NAMALWA (cell line): ENCODE data around the gene TCAP.
"Not testable (repeated sequence)": the region's sequence is repeated elsewhere in the genome, so short reads cannot be mapped to it uniquely, and the experiment has no call there.

Experiments
- DNase-seq: peaks from one replicate; pipeline ENCODE4 v3.0.0-alpha.2; 2015; ENCODE audit warnings: low spot score

TCAP gene

GRCh38 chr17:39684369-39685192 is 19.4 kb downstream of the TCAP start:
- no peak for DNase-seq

GRCh38 chr17:39687101-39687545 is 22.0 kb downstream of the TCAP start:
- DNase-seq: no peak

- peak; percentile 96 for DNase-seq
Observed at GRCh38 chr17:39687546-39688474, 22.7 kb downstream of the TCAP start, which contains the start of gene PGAP3. Gene PGAP3, minus strand, starts transcription at chr17:39688057. Its CDS starts 43 bp downstream, at chr17:39688014.

GRCh38 chr17:39688475-39688835 is 23.3 kb downstream of the TCAP start:
- DNase-seq: no peak

- DNase-seq: no peak
Observed at GRCh38 chr17:39688945-39689344, 23.8 kb downstream of the TCAP start.

- no peak for DNase-seq
Observed at GRCh38 chr17:39694593-39694992, 29.4 kb downstream of the TCAP start.

DNA sequence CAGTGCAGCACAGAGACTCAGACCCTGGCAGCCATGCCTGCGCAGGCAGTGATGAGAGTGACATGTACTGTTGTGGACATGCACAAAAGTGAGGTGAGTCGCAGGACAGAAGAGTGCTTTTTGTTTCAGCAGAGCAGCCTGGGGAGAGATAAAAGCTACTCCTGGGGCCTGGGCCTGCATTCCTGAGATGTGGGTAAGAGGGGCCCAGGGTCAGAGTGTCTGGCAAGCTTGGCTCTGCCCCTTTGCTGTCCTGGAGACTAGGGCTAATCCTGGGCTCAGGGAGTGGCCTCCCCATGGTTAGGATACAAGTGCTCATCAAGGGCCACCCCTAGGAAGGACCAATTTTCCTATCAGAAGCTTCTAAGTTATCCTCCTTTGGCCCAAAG is 29.9 kb downstream of the TCAP start:
- no peak for DNase-seq

DNA sequence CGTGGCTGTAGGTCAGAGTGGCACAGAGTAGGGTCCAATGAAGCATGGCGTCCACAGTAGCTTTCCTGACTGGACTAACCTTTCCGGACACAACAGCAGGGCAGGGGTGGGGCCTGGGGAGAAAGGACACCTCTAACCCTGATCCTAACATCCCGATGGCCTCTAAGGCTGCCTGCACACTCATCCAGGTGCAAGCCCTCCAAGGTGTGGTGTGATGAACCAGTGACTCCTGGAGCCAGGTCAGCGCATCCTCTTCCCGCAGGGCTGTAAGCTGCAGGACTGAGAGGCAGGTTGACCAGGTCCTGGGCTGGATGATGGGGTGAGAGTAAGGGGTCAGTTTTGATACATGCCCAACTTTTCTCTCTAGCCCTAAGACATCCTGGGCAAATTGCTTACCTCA is 31.6 kb downstream of the TCAP start:
- DNase-seq: no peak

DNA sequence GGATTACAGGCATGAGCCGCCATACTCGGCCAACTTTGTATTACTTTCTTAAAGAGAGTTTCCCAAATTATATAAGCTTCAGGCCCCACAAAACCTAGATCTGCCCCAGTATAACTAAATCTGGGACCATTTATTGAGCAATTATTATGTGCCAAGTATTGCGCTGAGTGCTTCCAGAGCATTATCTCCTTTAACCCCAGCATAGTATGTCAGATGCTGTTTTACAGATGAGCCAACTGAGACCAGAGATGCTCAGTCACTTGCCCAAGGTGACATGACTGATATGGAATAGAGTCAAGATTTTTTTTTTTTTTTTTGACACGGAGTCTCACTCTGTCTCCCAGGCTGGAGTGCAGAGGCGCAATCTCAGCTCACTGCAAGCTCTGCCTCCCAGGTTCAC is 32.8 kb downstream of the TCAP start:
- no peak for DNase-seq

GRCh38 chr17:39699157-39699817 is 34.1 kb downstream of the TCAP start:
- not testable (repeated sequence) for DNase-seq

DNA sequence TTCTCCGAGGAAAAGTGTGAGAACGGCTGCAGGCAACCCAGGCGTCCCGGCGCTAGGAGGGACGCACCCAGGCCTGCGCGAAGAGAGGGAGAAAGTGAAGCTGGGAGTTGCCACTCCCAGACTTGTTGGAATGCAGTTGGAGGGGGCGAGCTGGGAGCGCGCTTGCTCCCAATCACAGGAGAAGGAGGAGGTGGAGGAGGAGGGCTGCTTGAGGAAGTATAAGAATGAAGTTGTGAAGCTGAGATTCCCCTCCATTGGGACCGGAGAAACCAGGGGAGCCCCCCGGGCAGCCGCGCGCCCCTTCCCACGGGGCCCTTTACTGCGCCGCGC is 34.6 kb downstream of the TCAP start, which contains the start of gene ERBB2:
TSS of gene ERBB2 (plus strand) at position 247 of the 330 bp plus-strand sequence. CDS start 175 bp downstream, outside the sequence.
- DNase-seq: no peak

DNA sequence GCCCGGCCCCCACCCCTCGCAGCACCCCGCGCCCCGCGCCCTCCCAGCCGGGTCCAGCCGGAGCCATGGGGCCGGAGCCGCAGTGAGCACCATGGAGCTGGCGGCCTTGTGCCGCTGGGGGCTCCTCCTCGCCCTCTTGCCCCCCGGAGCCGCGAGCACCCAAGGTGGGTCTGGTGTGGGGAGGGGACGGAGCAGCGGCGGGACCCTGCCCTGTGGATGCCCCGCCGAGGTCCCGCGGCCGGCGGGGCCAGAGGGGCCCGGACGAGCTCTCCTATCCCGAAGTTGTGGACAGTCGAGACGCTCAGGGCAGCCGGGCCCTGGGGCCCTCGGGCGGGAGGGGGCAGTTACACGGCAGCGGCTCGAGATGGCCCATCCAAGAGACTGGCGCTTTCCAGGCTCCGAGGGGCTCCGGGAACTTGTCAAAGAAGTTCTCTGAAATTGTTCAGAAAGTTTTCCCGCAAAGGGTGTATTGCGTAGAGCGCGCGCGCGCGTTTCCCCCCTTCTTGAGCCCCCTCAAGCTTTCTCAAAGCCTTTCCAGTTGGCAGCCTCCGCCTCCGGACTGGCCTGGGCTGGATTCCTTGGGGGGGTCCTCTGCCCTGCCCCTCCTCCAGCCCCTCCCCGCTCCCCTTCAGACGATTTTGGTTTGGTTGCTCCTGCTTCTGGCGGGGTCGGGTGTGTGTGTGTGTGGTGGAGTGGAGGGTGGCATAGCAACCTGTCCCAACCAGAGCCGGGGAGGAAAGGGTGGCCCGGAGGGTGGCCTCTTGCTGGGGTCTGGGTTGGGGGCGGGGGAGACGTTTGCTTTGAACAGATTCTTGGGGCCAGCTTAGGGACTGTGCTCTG is 35.2 kb downstream of the TCAP start:
- no peak for DNase-seq

DNA sequence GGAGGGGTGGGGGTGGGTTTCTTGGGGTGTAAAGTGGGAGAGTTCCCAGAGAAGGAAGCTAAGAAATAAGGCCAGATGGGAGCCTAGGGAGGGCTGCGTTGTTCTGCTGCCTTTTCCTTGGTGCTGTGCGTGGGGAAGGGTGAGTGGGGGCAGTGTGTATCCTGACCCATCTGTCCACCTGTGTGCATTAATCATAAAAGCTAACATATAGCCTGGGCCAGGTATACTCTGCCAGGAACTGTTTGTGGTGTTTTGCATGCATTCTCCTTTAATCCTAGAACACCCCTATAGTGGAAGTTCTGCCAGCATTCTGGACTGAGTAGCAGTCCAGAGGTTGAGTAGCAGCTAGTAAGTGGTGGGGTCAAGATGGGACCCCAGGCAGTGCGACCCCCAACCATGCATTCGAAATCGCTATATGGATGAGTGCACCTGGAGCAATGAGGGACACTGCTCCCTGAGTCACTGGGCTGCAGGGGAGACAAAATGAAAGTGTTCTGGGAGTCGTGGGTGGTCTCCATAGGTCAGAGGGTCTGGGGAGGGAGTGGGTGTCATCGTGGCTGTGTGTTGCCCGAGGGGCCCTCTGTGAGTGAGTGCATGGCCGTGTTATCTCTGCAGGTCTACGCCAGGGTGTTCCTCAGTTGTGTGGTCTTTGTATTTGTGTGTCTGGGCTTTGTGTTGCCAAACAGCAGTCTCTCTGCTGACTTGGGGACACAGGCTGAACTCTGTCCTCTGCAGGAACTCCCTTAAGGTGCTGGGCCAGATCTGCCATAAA is 36.0 kb downstream of the TCAP start:
- DNase-seq: no peak

GRCh38 chr17:39701784-39702422 is 36.8 kb downstream of the TCAP start:
- no peak for DNase-seq

DNA sequence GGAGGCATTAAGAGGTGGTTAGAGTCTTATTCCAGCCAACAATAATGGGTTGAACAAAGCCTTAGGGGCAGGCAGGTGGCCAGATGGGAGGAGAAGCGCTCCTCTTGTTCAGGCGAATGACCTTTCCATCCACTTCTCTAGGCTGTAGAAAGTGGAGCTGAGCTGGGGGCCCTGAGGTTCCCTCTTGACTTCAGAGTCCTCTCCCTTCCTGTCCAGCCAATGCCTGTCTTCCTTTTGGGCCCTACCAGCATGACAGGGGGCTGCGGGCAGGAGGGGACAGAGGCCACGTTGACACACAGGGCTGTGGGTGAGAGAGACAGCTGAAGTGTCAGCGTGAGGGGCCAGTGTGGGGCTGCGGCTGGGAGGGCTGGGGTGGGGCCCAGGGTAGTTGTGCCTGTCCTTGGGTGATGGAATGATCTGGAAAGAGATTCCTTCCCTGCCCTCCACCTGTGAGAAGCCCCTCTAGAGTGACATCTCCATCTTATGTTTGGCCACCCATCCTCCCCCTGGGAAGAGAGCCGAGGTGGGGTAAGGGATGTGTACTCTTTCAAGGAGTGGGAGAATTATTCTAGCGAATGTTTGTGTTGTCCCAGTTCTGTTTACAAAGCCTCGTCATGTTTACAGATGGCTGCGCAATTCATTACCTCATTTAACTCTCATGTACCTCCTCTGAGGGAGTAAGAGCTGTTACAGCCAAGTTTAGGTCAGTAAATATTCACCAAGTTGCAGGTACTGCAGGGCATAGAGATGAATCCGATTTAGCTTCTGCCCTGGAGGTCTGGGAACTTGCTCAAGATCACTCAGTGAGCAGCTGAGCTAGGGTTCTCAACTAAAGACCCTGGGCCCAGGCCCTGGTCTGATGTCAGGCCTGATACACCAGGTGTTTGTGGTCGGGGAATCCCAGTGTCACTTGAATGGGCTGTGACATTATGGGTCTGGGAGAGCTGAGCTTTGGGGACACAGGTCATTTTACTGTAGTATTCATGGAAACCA is 38.0 kb downstream of the TCAP start:
- DNase-seq: peak; percentile 65

- DNase-seq: no peak
Observed at GRCh38 chr17:39703913-39704312, 38.8 kb downstream of the TCAP start.

DNA sequence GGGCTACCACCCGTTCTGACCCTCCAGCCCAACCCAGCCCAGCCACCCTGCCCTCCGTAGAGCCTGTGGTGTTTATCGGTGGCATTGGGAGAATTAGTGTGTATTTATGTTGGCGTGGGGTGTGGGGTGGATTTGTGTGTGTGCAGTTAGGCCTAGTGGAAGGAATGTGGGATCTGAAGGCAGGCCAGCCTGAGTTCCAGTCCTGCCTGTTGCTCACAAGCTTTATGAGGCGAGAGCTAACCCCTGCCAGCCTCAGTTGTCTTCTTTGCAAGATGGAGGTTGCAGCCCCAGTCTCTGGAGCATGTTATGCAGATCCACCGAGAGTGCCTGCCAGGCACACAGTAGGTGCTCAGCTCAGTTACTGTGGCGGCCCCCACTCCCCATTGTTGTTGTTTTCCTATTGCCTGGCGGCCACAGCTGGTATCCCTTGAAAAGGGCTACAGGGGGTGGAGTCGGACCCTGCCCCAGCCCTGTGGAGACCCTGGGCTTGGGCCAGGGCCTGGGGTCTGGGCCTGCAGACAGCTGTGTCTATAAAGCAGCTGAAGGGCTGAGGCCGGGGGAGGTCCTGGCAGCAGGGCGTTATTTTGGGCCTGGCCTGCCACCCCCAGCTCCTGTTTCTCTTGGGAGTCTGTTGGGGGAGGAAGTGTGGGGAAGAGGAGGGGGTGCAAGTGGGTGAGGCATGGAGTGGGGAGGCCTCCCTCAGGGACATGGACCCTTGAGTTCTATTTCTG is 39.8 kb downstream of the TCAP start:
- no peak for DNase-seq

DNA sequence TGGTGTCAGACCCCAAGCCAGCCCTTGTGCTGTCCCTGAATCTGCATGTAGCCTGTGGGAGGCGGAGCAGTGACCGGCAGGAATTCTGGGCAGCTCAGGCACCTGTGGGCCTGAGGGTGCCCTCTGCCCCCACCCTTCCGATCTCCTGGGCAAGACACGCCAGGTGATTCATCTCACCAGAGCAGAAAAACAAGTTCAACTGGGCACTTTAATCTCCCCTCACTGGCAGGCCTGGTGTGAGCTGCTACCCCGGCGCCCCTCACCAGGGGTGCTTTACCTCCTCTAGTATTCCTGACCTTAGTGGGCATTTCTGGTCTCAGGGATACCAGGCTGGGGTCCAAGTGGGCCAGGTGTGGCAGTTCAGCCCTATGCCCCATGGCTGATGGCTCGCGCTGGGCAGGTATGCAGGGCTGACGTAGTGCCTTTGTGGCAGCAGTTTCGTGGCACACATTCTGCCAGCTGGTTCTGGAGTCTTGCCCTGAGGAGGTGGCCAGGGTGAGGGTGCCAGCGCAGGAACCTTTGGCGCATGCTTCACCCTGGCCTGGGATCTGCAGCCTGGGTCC is 40.7 kb downstream of the TCAP start:
- no peak for DNase-seq
